GM12872 (cell line): Measurements from ENCODE around the gene C6orf15.

Source experiments
- TF ChIP-seq, protein P1 (sequence below): IDR thresholded peaks from 3 replicates; pipeline ENCODE4 v1.5.1; 2011; ENCODE audit warnings: low read depth, mild to moderate bottlenecking, low read length, moderate library complexity; ENCODE audit not compliant: insufficient read depth

The C6orf15 gene

DNA sequence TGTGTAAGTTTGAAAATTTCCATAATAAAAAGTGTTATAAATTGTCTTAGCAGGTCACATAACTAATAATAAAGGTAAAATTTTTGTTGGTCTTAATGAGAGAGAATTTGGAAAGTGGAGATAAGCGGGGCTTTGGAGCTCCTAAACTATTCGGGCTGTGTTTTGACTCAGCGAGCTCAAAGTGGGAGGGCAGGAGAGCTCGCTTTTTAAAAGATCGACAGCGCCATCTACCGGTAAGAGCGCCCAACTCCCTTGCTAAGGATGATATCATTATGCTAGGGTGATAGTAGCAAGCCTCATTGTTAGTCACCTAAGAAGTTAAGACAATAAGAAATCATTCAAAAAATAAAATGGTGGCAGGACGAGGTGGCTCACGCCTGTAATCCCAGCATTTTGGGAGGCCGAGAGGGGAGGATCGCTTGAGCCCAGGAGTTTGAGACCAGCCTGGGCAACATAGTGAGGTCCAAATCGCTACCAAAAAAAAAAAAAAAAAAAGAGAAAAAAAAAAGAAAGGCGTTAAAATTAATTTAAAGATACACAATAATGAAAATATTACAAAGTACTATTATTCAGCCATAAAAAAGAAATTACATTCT, 24.8 kb downstream of the C6orf15 start:
- TF ChIP-seq, protein P1, sequence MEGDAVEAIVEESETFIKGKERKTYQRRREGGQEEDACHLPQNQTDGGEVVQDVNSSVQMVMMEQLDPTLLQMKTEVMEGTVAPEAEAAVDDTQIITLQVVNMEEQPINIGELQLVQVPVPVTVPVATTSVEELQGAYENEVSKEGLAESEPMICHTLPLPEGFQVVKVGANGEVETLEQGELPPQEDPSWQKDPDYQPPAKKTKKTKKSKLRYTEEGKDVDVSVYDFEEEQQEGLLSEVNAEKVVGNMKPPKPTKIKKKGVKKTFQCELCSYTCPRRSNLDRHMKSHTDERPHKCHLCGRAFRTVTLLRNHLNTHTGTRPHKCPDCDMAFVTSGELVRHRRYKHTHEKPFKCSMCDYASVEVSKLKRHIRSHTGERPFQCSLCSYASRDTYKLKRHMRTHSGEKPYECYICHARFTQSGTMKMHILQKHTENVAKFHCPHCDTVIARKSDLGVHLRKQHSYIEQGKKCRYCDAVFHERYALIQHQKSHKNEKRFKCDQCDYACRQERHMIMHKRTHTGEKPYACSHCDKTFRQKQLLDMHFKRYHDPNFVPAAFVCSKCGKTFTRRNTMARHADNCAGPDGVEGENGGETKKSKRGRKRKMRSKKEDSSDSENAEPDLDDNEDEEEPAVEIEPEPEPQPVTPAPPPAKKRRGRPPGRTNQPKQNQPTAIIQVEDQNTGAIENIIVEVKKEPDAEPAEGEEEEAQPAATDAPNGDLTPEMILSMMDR = peak; percentile 69

DNA sequence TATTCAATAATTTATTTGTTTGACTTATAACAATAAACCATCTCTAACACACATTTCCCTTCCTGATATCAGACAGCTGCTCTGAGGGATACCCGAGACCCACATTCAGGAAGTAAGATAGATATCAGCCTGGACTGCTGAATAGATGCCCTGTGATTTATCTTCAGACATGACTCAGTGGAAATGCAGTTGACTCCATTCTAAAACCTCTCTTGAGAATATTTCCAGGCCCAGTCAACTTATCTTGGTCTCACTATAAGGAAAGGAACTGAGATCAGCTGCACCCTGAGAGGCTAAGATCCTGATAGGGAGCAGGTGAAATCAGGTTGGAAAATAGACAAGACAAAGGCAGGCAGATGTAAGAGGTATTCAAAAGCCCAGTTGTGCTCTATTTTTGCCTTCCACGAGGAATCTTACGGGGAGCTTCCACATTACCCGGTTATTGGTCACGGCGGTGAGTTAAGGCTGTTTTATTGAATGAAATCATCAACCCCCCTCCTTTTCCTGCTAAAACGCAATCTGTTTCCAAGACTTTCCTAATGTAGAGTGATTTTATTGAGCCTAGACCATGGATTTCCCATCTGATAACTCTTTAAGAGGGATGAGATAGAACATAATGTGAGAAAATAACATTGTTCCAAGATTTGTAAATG, 25.5 kb downstream of the C6orf15 start:
- TF ChIP-seq, protein P1 = no peak

DNA sequence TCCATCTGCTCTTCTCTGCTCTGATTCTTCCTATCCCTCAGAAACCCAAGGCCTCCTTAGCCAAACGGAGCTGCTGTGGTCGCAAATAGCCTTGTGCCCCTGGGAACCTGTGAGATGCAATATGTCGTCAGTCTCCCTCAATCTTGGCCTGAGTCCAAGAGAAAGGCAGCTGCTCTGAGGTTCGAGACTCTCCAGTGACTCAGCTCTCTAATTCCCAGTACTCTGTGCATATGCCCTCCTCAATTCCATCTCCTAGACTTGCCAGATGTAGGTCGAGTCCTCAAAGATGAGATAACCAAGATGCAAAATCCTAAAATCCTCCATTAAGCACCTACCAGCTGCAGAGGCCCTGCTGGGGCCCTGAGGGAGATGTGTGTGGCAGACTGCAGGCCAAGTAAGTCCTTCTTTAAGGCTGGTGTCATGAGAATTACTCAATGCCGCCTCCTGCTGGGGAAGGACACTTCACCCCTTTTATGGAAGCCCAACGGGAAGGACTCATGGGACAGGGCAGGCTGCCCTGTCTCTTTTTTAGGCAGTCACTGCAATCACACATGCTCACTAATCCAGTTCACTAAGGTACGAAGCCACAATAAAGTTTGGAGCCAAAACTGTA, 28.5 kb downstream of the C6orf15 start:
- TF ChIP-seq, protein P1 = peak; percentile 68

DNA sequence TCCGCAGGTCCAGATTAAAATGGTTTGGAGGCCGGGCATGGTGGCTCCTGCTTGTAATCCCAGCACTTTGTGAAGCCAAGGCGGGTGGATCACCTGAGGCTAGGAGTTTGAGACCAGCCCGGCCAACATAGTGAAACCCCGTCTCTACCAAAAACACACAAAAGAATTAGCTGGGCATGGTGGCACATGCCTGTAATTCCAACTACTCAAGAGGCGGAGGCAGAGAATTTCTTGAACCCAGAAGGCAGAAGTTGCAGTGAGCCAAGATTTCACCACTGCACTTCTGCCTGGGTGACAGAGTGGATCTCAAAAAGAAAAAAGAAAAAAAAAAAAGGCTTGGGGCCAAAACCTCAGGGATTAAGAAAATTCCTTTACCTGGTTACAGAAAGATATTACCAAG, 30.5 kb downstream of the C6orf15 start:
- TF ChIP-seq, protein P1 = no peak

DNA sequence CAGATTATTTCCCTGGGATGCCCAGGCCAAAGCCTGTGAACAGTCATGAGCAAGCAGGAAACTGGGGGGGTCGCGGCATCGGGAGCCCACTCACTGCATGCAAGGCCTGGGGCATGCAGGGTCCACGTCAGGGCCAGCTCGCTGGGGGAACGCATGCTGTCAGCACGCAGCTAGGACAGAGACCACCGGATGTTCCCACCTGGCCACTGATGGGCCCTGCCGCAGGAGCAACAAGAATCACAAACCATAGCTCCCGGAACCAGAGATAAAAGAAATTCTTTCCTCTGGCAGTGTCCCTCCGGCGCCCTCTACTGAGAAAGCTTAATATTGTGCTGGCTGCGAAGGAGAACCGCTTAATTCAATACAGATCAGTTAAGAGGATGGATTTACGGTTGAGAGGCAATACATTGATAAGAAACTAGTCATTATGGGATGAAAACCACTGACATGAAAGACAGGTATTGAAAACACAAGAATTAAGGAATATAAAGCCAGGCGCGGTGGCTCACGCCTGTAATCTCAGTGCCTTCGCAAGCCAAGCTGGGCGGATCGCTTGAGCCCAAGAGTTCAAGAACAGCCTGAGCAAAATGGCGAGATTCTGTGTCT, 32.6 kb downstream of the C6orf15 start:
- TF ChIP-seq, protein P1 = peak; percentile 78

DNA sequence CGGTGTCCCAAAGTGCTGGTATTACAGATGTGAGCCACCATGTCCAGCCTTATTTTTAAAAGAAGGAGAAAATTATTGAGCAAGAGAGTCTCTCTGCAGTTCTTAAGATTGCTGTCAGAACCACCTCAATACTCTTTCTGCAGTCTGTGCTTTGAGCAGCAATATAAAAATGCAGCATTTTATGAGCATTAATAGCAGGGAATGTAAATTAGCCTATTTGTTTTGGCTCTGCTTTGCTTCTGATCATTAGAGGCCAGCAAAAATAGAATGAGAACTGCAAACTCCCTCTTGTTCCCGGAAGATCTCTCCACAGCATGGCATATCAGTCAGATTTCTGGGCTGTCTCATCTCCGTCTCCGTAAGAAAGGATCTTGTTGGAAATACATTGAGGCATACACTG, 35.8 kb downstream of the C6orf15 start:
- TF ChIP-seq, protein P1 = no peak

DNA sequence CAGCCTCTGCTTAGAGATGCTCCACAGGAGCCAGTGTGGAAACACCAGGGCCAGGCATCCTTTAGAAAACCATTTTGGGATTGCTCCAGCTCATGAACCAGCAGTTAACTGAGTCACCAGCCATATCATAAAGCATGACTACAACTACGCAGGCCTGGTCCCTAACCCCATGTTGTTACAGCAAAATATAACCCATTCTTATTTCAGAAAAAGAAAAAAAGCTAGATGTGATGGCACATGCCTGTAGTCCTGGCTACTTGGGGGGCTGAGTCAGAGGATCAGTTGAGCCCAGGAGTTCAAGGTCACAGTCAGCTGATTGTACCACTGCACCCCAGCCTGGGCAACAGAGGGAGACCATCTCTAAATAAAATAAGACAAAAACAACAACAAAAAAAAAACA, 36.8 kb downstream of the C6orf15 start:
- TF ChIP-seq, protein P1 = no peak
